Nephron progenitor cell (in vitro differentiated cells): ENCODE measurements around the gene CADPS2.
A peak's percentile ranks its signal among the peaks of the same experiment; 100 is the strongest.

Experiments used
- DNase-seq: peaks from one replicate; pipeline ENCODE4 v3.0.0; 2021
- H3K27ac Mint-ChIP-seq: 2 replicates; pipeline ENCODE4 v1.8.0; 2021; ENCODE audit warnings: mild to moderate bottlenecking, moderate library complexity, mixed read lengths
- H3K27me3 Mint-ChIP-seq: 2 replicates; pipeline ENCODE4 v1.8.0; 2021; ENCODE audit warnings: mild to moderate bottlenecking, low read depth, mixed read lengths; ENCODE audit not compliant: poor library complexity
- H3K36me3 Mint-ChIP-seq: 2 replicates; pipeline ENCODE4 v1.8.0; 2021; ENCODE audit warnings: low read depth, mixed read lengths
- H3K4me1 Mint-ChIP-seq: 2 replicates; pipeline ENCODE4 v1.8.0; 2021; ENCODE audit warnings: mixed read lengths
- H3K4me3 Mint-ChIP-seq: 2 replicates; pipeline ENCODE4 v1.8.0; 2021; ENCODE audit warnings: mild to moderate bottlenecking, moderate library complexity, mixed read lengths
- H3K9me3 Mint-ChIP-seq: 2 replicates; pipeline ENCODE4 v1.8.0; 2021; ENCODE audit warnings: mild to moderate bottlenecking, moderate library complexity, mixed read lengths
- CTCF ChIP-seq: fragments of 200-600 bp; sonication (generic); IDR thresholded peaks from 2 replicates; pipeline ENCODE4 v1.5.0; 2021; ENCODE audit warnings: antibody characterized with exemption

Gene CADPS2

GRCh38 chr7:122300956-122301833, 585.1 kb downstream of the CADPS2 start:
- Mint-ChIP-seq H3K27ac (no peak overlapping the region), H3K36me3 (no peaks in the 10 kb centered on the region), H3K4me1 (peaks cover 31% of the 10 kb centered on the region), H3K27me3 (peaks cover 100% of the 10 kb centered on the region), H3K4me3 (no peak overlapping the region), H3K9me3 (no peaks in the 10 kb centered on the region)
- no peak for DNase-seq
- no peak for TF ChIP-seq CTCF

GRCh38 chr7:122300211-122300932, 585.9 kb downstream of the CADPS2 start:
- peak; percentile 46 for DNase-seq
- TF ChIP-seq CTCF = no peak
- peaks cover 98% of the 10 kb centered on the region for H3K27me3 Mint-ChIP-seq
- H3K4me3 Mint-ChIP-seq = peak overlapping the region; percentile 80
- H3K27ac Mint-ChIP-seq = no peak overlapping the region
- H3K36me3 Mint-ChIP-seq = no peaks in the 10 kb centered on the region
- H3K9me3 Mint-ChIP-seq = no peaks in the 10 kb centered on the region
- H3K4me1 Mint-ChIP-seq = peaks cover 23% of the 10 kb centered on the region

GRCh38 chr7:122299624-122300210, 586.5 kb downstream of the CADPS2 start:
- no peak for TF ChIP-seq CTCF
- no peak overlapping the region for H3K27ac Mint-ChIP-seq
- H3K4me3 Mint-ChIP-seq = peak overlapping the region; percentile 80
- DNase-seq = no peak
- H3K4me1 Mint-ChIP-seq = peaks cover 19% of the 10 kb centered on the region
- no peaks in the 10 kb centered on the region for H3K9me3 Mint-ChIP-seq
- H3K36me3 Mint-ChIP-seq = no peaks in the 10 kb centered on the region
- H3K27me3 Mint-ChIP-seq = peaks cover 95% of the 10 kb centered on the region

GRCh38 chr7:122298618-122299017, 587.6 kb downstream of the CADPS2 start:
- Mint-ChIP-seq H3K27me3 (peaks cover 87% of the 10 kb centered on the region), H3K36me3 (no peaks in the 10 kb centered on the region), H3K9me3 (no peaks in the 10 kb centered on the region), H3K27ac (no peak overlapping the region), H3K4me3 (no peak overlapping the region), H3K4me1 (peaks cover 12% of the 10 kb centered on the region)
- TF ChIP-seq CTCF = no peak
- DNase-seq = no peak

GRCh38 chr7:122298131-122298530, 588.1 kb downstream of the CADPS2 start:
- Mint-ChIP-seq H3K9me3 (no peaks in the 10 kb centered on the region), H3K36me3 (no peaks in the 10 kb centered on the region), H3K4me1 (peaks cover 12% of the 10 kb centered on the region), H3K4me3 (no peak overlapping the region), H3K27me3 (peaks cover 82% of the 10 kb centered on the region), H3K27ac (no peak overlapping the region)
- DNase-seq = no peak
- no peak for TF ChIP-seq CTCF
